GM19328 (cell line): Measurements from ENCODE around the gene WNT6.
A peak's percentile ranks its signal among the peaks of the same experiment; 100 is the strongest.

Source experiments
- ATAC-seq: cut with Tn5 transposase; IDR thresholded peaks from one replicate; pipeline ENCODE4 v1.9.1; 2021; ENCODE audit warnings: mild to moderate bottlenecking, moderate library complexity; ENCODE audit not compliant: unreplicated experiment

Gene WNT6

GRCh38 chr2:218891275-218892135 lies 31.9 kb downstream of the WNT6 start:
- no peak for ATAC-seq

- peak; percentile 46 for ATAC-seq
These were observed 33.2 kb downstream of the WNT6 start for GRCh38 chr2:218892693-218893348.

- ATAC-seq: no peak
These were observed 33.9 kb downstream of the WNT6 start for GRCh38 chr2:218893349-218894150.

GRCh38 chr2:218894151-218894879 lies 34.7 kb downstream of the WNT6 start:
- no peak for ATAC-seq

- no peak for ATAC-seq
These were observed 35.2 kb downstream of the WNT6 start for GRCh38 chr2:218894880-218895157.

GRCh38 chr2:218895326-218895725 lies 35.7 kb downstream of the WNT6 start:
- no peak for ATAC-seq

- peak; percentile 4 for ATAC-seq
These were observed 36.3 kb downstream of the WNT6 start for GRCh38 chr2:218895759-218896500.

GRCh38 chr2:218896501-218897393 lies 37.1 kb downstream of the WNT6 start:
- ATAC-seq: peak; percentile 67

GRCh38 chr2:218897394-218898108 lies 37.9 kb downstream of the WNT6 start:
- no peak for ATAC-seq

- no peak for ATAC-seq
These were observed 38.7 kb downstream of the WNT6 start for GRCh38 chr2:218898109-218898878.

GRCh38 chr2:218899147-218899546 lies 39.5 kb downstream of the WNT6 start:
- no peak for ATAC-seq

- ATAC-seq: no peak
These were observed 42.8 kb downstream of the WNT6 start for GRCh38 chr2:218902427-218902826.

GRCh38 chr2:218904176-218904575 lies 44.6 kb downstream of the WNT6 start:
- no peak for ATAC-seq

- peak; percentile 88 for ATAC-seq
These were observed 49.4 kb downstream of the WNT6 start for GRCh38 chr2:218908721-218909619.

GRCh38 chr2:218910741-218911140 lies 51.1 kb downstream of the WNT6 start:
- no peak for ATAC-seq

- ATAC-seq: no peak
These were observed 60.9 kb downstream of the WNT6 start for GRCh38 chr2:218920504-218920903.
